HG03045 (cell line): ENCODE results near the gene CNTNAP2.

Experiments used
- ATAC-seq: cut with Tn5 transposase; IDR thresholded peaks from one replicate; pipeline ENCODE4 v1.9.1; 2021; ENCODE audit warnings: mild to moderate bottlenecking, moderate library complexity; ENCODE audit not compliant: unreplicated experiment

The CNTNAP2 gene

DNA sequence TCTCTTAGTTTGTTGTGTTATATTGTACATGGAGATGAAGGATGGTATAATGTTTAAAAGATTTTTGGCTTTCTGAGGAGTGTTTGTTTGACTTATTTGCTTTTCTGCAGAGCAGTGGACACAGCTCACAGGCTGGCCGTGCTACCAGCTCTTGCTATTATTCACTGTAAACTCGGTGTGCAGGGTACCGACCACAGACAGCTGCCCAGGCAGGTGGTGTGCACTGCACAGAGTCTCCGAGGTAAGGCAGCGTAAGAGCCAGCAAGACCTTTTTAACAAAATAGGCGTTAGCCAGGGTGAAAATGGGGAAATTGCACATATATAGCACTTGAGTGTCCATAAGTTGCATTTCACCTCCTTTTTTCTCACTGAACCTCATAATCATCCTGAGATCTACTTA is 438.0 kb downstream of the CNTNAP2 start:
- no peak for ATAC-seq

GRCh38 chr7:146557971-146558469 is 441.4 kb downstream of the CNTNAP2 start:
- no peak for ATAC-seq

- no peak for ATAC-seq
Measured at GRCh38 chr7:146565872-146566271, 449.3 kb downstream of the CNTNAP2 start.

DNA sequence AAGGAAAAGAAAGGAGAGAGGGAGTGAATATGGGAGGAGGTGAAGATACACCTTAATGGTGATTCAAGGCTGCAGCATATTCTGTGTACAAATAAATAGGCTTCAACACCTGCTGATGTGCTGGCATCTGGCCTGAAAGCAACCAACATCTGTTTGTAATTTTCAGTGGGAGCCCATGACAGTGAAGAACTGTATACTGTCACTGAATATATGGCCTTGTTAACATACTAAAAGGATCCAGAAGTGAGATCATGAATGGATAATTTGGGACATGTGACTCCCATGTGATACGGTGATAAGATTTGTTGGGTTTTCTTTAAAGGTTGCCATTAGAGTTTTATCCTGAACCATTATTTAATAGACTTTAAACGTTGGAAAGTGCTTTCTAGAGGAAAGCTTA is 459.3 kb downstream of the CNTNAP2 start:
- ATAC-seq = no peak

DNA sequence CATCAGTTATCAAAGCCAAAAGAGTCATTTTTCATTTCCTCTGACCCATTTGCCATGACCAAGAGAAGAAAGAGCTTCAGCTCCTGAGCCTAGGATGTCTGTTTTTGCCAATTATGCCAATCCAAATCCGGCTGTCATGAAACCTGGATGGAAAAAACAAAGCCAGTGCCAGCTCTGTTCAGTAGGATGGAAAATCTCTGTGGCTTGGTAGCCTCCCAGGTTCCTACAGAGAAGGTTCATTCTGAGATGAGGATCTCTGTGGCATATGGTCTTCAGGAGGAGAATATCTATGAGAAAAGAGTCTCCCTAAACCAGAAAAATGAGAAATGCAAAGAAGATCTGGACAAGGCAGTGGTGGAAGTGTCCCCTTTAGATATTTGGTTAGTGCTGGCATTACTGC is 475.4 kb downstream of the CNTNAP2 start:
- no peak for ATAC-seq

DNA sequence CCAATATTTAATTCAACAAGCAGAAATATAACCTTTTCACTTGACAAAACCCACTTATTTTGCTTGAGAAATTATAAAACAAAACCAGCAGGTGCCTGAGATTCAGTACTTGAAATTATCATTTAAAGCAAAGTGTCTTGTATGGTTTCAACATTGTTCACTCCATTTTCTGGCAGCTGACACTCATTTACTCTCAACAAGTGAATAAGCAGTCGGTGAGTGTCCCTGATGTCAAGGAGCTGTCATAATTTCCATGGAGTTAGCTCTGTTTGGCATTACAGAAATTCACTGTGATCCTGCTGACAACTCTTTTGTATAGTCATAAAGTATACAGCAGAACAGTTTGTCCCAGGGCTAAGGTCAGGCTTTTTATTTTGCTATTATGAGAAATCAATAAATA is 490.0 kb downstream of the CNTNAP2 start:
- no peak for ATAC-seq

DNA sequence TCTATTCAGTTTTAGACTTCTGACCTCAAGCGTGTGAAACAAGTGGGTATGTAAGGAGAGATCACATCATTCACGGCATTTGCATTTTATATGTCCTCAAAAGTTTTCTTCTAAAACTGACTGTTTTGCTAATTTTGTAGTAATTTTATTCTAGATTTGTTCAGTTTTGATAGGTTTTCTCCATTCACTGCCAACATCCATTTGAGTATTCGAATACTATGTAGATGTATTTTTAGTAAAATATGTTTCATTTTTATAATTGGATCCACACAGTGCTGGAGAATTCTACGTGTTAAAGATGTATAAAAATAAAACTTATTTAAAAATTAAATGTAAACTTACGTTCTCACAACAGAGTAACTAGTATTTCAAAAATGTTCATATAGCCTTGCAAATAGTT is 503.0 kb downstream of the CNTNAP2 start:
- no peak for ATAC-seq

DNA sequence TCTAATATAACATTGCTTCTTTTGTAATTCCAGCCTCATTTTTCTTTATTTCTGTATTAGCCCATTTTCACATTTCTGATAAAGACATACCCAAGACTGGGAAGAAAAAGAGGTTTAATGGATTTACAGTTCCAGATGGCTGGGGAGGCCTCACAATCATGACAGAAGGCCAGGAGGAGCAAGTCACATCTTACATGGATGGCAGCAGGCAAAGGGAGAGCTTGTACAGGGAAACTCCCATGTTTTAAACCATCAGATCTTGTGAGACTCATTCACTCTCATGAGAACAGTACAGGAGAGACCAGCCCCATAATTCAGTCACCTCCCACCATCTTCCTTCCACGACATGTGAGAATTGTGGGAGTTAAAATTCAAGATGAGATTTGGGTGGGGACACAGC is 510.3 kb downstream of the CNTNAP2 start:
- ATAC-seq = no peak

GRCh38 chr7:146635205-146636032 is 518.8 kb downstream of the CNTNAP2 start:
- ATAC-seq = no peak

DNA sequence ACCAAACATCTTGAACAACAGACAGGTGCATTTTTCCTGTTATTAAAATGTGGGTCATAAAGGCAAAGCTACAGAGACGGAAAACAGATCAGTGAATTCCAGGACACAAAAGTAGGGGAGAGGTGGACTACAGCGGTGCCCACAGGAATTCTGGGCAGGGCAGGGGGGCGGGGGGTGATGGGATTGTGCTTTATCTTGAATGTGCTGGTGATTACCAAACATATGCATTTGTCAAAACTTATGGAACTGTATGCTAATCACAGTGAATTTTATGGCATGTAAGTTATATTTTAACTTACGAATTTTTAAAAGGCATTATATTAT is 519.4 kb downstream of the CNTNAP2 start:
- no peak for ATAC-seq

- ATAC-seq = no peak
Measured at GRCh38 chr7:146636581-146636980, 520.0 kb downstream of the CNTNAP2 start.

DNA sequence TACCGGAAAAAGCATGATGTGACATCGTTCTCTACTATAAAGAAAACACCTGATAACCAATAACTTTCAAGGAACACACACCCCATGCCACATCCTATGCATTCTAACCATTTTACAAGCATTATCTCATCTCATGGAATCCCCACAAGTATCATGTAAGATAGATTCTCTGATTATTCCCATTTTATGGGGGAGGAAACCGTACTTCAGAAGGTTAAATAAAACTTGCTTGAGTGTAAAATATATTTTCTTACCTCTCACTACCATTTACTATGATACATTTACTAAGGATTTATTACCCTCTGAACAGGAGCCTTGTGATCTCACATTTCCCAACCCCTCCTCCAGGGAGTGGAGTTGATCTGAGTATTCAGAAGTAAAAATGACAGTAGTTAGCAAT is 522.7 kb downstream of the CNTNAP2 start:
- no peak for ATAC-seq

DNA sequence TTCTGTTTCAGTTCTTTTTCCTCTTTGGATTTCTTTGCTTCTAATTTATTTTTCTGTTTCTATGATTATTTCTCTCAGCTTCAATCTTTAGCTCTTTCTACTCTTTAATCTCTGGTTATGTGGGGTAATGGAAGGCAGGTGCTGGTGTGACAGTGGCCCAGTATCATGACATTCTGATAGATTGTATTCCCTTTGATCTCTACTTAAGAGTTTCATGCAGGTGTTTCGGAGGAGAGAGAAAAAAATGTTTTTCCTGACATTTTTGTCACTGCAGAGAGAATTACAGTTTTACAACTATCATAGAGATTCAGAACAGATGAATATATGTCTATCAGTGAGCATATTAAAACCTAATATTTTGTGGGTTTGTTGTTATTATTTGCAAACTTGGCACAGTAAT is 524.9 kb downstream of the CNTNAP2 start:
- no peak for ATAC-seq

DNA sequence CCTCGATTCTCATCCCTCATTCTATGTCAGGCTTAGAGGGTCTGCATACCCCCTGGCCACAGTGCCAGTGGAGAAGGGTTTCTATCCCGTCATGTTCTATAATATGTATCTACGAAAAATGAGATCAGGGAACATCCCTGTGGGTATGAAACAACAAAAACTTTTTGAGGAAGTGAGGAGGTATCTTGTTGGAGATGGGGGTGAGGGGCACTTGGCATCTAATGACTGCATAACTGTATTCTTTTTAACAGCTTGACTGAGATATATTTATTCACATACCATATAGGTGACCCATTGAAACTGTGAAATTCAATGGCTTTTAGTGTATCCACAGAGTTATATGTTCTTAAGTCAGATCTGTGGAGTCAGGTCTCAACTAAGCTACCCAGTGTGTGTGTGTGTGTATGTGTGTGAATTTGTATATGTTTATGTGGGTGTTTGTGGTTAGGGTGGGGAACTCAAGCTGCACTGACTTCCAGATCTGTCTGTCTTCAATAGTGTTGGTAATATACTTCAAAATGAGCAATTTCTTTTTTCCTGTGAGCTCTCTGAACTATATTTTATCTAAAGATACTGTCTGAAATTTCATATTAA is 528.9 kb downstream of the CNTNAP2 start:
- ATAC-seq = no peak

DNA sequence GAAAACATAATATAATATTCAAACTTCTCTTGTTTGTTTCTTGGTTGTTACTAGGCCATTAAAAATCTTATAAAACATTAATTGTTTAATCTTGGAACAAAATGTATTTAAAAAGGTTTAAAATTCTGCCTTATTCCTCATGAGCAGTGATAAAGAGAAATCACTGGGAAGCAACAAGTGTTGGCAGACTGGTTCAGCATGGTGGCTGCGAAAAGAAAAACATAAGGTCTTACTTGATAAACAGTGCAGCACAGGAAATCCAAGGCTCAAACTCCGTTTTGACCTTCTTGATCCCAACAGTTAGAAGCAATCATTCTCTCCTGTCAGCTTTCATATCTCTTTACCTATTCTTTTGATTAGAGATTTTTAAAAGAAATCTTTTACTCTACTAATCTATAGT is 530.8 kb downstream of the CNTNAP2 start:
- ATAC-seq = no peak

- no peak for ATAC-seq
Measured at GRCh38 chr7:146652176-146652575, 535.6 kb downstream of the CNTNAP2 start.

- no peak for ATAC-seq
Measured at GRCh38 chr7:146654048-146654447, 537.4 kb downstream of the CNTNAP2 start.

DNA sequence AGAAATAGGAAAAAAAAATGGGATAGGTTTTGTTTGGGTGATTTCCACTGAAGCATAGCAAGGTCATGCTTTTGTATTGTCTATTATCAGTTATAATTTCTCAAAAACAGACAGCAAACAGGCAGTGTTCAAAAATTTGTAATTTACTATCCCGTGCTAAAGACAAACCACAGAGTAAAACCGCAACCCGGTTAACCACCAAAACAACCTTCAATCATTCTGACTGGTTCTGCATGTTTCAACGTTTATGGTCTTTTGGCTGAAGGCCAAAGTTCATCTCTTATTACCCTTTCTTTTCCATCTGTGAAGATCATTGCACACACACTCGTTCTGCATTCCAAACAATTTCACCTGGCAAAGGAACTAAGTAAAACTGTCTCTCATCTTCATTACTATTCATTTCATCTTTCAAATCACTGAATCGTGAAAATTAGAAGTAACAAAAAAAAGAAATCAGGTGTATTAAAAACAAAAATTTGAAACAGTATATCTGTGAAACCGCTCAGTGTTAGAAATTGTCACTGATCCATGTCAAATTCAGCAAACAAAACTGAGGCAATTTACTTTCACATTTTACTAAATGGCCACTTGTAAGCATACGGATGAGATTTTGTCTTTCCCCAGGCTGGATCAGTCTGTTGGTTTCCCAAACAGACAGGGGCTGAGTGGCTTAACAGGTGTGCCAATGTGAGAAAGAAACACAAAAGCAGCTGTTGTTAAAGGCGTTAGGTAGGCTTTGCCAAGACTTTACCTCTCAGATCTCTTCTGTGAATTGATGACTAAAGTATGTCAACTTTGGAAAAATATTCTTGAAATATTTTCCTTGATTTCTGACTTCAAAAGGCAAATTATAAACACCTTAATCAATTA is 539.6 kb downstream of the CNTNAP2 start:
- no peak for ATAC-seq

- no peak for ATAC-seq
Measured at GRCh38 chr7:146656988-146657387, 540.4 kb downstream of the CNTNAP2 start.

DNA sequence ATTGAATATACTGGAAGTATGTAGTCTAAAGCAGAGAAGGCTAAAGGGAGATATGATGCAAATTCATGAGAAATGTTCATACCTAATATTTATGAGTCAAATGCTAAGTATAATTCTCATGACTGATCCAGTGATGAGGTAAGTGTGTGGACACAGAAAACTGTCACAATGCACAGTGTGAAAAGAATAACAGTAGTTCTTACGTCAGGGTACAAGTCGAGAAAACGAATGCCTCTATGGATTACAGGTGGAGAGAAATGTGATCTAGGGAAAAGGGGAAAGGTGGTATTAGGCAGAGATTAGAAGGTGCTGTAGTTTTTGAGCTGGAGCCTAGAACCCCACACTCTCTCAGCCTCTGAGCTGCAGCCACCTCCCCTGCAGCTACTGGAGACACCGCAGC is 542.0 kb downstream of the CNTNAP2 start:
- no peak for ATAC-seq

GRCh38 chr7:146659732-146660131 is 543.1 kb downstream of the CNTNAP2 start:
- ATAC-seq = no peak

DNA sequence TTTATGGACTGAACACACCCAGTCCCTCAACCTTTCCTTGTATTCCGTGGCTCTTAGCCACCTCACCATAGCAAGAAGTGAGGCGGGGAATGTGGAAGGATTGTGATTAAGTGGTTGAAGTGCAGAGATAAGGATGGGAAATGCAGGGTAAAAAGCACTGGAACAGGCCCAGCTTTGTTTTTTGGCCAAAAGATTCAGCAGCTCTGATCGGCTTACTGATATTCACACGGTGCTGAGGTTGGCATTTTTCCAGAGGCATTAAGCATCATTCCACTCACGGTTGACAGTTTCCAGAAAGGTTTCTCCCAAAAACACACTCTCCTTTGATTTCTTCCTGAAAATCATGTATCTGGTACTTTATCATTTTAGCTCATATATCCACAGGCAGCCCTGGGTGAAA is 544.2 kb downstream of the CNTNAP2 start:
- no peak for ATAC-seq
